MM.1S (cell line): ENCODE results near the gene DDIT4.
"Not testable (repeated sequence)": the region's sequence is repeated elsewhere in the genome, so short reads cannot be mapped to it uniquely, and the experiment has no call there.

ENCODE experiments used
- DNase-seq: peaks from one replicate; pipeline ENCODE4 v3.0.0-alpha.2; 2015
- H2AFZ ChIP-seq: fragments of 300-600 bp; sonication (generic); 2 replicates; pipeline ENCODE4 v1.6.0; 2016; ENCODE audit warnings: antibody characterized with exemption, low read length
- H3F3A ChIP-seq: fragments of 300-600 bp; sonication (generic); 2 replicates; pipeline ENCODE4 v1.6.1; 2016; ENCODE audit warnings: mild to moderate bottlenecking, antibody characterized with exemption, low read length, moderate library complexity, mixed read lengths; ENCODE audit not compliant: insufficient read depth
- H3K27ac ChIP-seq: fragments of 300-600 bp; sonication (generic); 2 replicates; pipeline ENCODE4 v1.5.1; 2016; ENCODE audit warnings: mild to moderate bottlenecking, low read length
- H3K27me3 ChIP-seq: fragments of 300-600 bp; sonication (generic); replicated peaks from 2 replicates; pipeline ENCODE4 v1.6.0; 2016; ENCODE audit warnings: low read length; ENCODE audit not compliant: insufficient read depth
- H3K36me3 ChIP-seq: fragments of 300-600 bp; sonication (generic); replicated peaks from 2 replicates; pipeline ENCODE4 v1.6.1; 2016; ENCODE audit warnings: mild to moderate bottlenecking, low read length, mixed read lengths; ENCODE audit not compliant: insufficient read depth
- H3K4me1 ChIP-seq: fragments of 300-600 bp; sonication (generic); 2 replicates; pipeline ENCODE4 v1.6.1; 2016; ENCODE audit warnings: low read length, mixed read lengths
- H3K4me2 ChIP-seq: fragments of 300-600 bp; sonication (generic); 2 replicates; pipeline ENCODE4 v1.6.0; 2016; ENCODE audit warnings: low read depth, low read length
- H3K4me3 ChIP-seq: fragments of 300-600 bp; sonication (generic); 2 replicates; pipeline ENCODE4 v1.5.1; 2016; ENCODE audit warnings: low read length, mixed read lengths
- H3K79me2 ChIP-seq: fragments of 300-600 bp; sonication (generic); 2 replicates; pipeline ENCODE4 v1.6.1; 2016; ENCODE audit warnings: mixed run types, low read length, mixed read lengths
- H3K9ac ChIP-seq: fragments of 300-600 bp; sonication (generic); 2 replicates; pipeline ENCODE4 v1.6.1; 2016; ENCODE audit warnings: low read length, mixed read lengths
- H3K9me2 ChIP-seq: fragments of 300-600 bp; sonication (generic); replicated peaks from 2 replicates; pipeline ENCODE4 v1.6.1; 2016; ENCODE audit warnings: mild to moderate bottlenecking, low read length, mixed read lengths; ENCODE audit not compliant: insufficient read depth
- H3K9me3 ChIP-seq: fragments of 300-600 bp; sonication (generic); replicated peaks from 2 replicates; pipeline ENCODE4 v1.6.1; 2016; ENCODE audit warnings: mild to moderate bottlenecking, low read length, mixed read lengths; ENCODE audit not compliant: insufficient read depth
- H4K20me1 ChIP-seq: fragments of 300-600 bp; sonication (generic); 2 replicates; pipeline ENCODE4 v1.6.1; 2016; ENCODE audit warnings: mild to moderate bottlenecking, low read length, moderate library complexity, mixed read lengths; ENCODE audit not compliant: insufficient read depth
- CTCF ChIP-seq: fragments of 300-600 bp; sonication (generic); IDR thresholded peaks from 2 replicates; pipeline ENCODE4 v1.5.1; 2016; ENCODE audit warnings: antibody characterized with exemption, low read length, mixed read lengths
- EZH2 ChIP-seq: fragments of 300-600 bp; sonication (generic); optimal IDR thresholded peaks from 2 replicates; pipeline ENCODE3; 2017; ENCODE audit warnings: low read depth, mild to moderate bottlenecking, antibody characterized with exemption, low read length, mixed read lengths
- EZH2phosphoT487 ChIP-seq: fragments of 300-600 bp; sonication (generic); IDR thresholded peaks from 2 replicates; pipeline ENCODE4 v1.6.1; 2018; ENCODE audit warnings: antibody characterized with exemption, low read length

Gene DDIT4

GRCh38 chr10:72273410-72274212, at the start of gene DDIT4:
Gene DDIT4, plus strand, starts transcription at chr10:72273924. Its CDS starts 293 bp downstream, at chr10:72274217.
- H3K4me1 ChIP-seq: peaks cover 18% of the 10 kb centered on the region
- no peaks in the 10 kb centered on the region for H3K9me3 ChIP-seq
- H3K9ac ChIP-seq: peak within 1 kb of the TSS; percentile 76
- peak within 1 kb of the TSS; percentile 92 for H2AFZ ChIP-seq
- DNase-seq: peak; percentile 99
- H3K4me2 ChIP-seq: peak within 1 kb of the TSS; percentile 97
- H3K27me3 ChIP-seq: no peaks in the 10 kb centered on the region
- H4K20me1 ChIP-seq: no peaks in the 10 kb centered on the region
- peaks cover 14% of the 10 kb centered on the region for H3K79me2 ChIP-seq
- peak within 1 kb of the TSS; percentile 85 for H3K4me3 ChIP-seq
- H3K36me3 ChIP-seq: no peaks in the 10 kb centered on the region
- H3F3A ChIP-seq: peaks cover 22% of the 10 kb centered on the region
- peak within 1 kb of the TSS; percentile 39; the same call in 1 of the 2 replicates for H3K27ac ChIP-seq
- H3K9me2 ChIP-seq: no peaks in the 10 kb centered on the region
- TF ChIP-seq CTCF: no peak
- TF ChIP-seq EZH2: no peak
- TF ChIP-seq EZH2phosphoT487: no peak

- not testable (repeated sequence) for H3K27ac ChIP-seq, H3K4me3 ChIP-seq, H2AFZ ChIP-seq, H3K9me3 ChIP-seq, H3K9me2 ChIP-seq, DNase-seq, H3K36me3 ChIP-seq, H3F3A ChIP-seq, H4K20me1 ChIP-seq, H3K27me3 ChIP-seq, H3K4me1 ChIP-seq, H3K9ac ChIP-seq, H3K4me2 ChIP-seq
- peaks cover 69% of the 10 kb centered on the region for H3K79me2 ChIP-seq
Measured at GRCh38 chr10:72224191-72224590, 49.5 kb upstream of the DDIT4 start.

GRCh38 chr10:72226418-72227027, 47.2 kb upstream of the DDIT4 start:
- Histone ChIP-seq H3K4me3 (no peak overlapping the region), H3K4me1 (no peaks in the 10 kb centered on the region), H3K9me3 (no peaks in the 10 kb centered on the region), H3K4me2 (no peak overlapping the region), H3K79me2 (peaks cover 70% of the 10 kb centered on the region), H2AFZ (no peak overlapping the region), H3K9me2 (no peaks in the 10 kb centered on the region), H3K27me3 (no peaks in the 10 kb centered on the region), H3K9ac (no peak overlapping the region), H4K20me1 (0 out of 2 replicates have a peak, but pooled peaks cover 3% of the 10 kb centered on the region), H3K27ac (no peak overlapping the region), H3K36me3 (peaks cover 6% of the 10 kb centered on the region; the same call in 1 of the 2 replicates), H3F3A (no peaks in the 10 kb centered on the region)
- TF ChIP-seq CTCF (no peak), EZH2phosphoT487 (no peak), EZH2 (no peak)
- DNase-seq: no peak

GRCh38 chr10:72227826-72228225, 45.9 kb upstream of the DDIT4 start:
- Histone ChIP-seq H3K4me1 (no peaks in the 10 kb centered on the region), H3F3A (no peaks in the 10 kb centered on the region), H3K36me3 (peaks cover 6% of the 10 kb centered on the region; the same call in 1 of the 2 replicates), H3K79me2 (peaks cover 66% of the 10 kb centered on the region), H3K9me2 (no peaks in the 10 kb centered on the region), H3K27me3 (no peaks in the 10 kb centered on the region), H3K27ac (no peak overlapping the region), H3K4me3 (no peak overlapping the region), H3K9me3 (no peaks in the 10 kb centered on the region), H2AFZ (no peak overlapping the region), H3K4me2 (no peak overlapping the region), H3K9ac (no peak overlapping the region), H4K20me1 (0 out of 2 replicates have a peak, but pooled peaks cover 3% of the 10 kb centered on the region)
- DNase-seq: no peak
- TF ChIP-seq EZH2phosphoT487 (no peak), CTCF (no peak)
